Measurements from ENCODE around the gene HS3ST5. TPM values are rescaled to one million over a fixed set of nuclear protein-coding genes. Genes with fewer than 3 reads are reported as not detected.
A peak's percentile ranks its signal among the peaks of the same experiment; 100 is the strongest.

Gene HS3ST5
- total and polyA plus RNA-seq, 8 donors, result 0.05 to 2.2 TPM; not detected in 6

GRCh38 chr6:114367315-114367961, 24.6 kb upstream of the HS3ST5 start:
- H3K27me3 ChIP-seq, result no peaks in the 10 kb centered on the region
- H3K4me1 ChIP-seq, result peaks cover 0 to 14% (median 0%) of the 10 kb centered on the region in 4 donors
- H3K4me3 ChIP-seq, result no peak overlapping the region
- no peaks in the 10 kb centered on the region for H3K9me3 ChIP-seq
- H3K36me3 ChIP-seq, result no peaks in the 10 kb centered on the region
- TF ChIP-seq POLR2A (IDR thresholded peaks at IDR 0.05), result no peak
- TF ChIP-seq POLR2AphosphoS5 (IDR thresholded peaks at IDR 0.05), result no peak
- TF ChIP-seq EP300 (IDR thresholded peaks at IDR 0.05), result no peak
- no peak for TF ChIP-seq CTCF (IDR thresholded peaks at IDR 0.05)
- 29 to 59% (median 35%) methylated on average over 1 of the region's 1 CpG for WGBS, 5 donors
- no peak overlapping the region for H3K27ac ChIP-seq
- intact Hi-C loops (cut with DNase I; ENCODE audit: low total_unique reads), result no loop called here
- peak in 1 of 2 donors; percentile 16 for DNase-seq

GRCh38 chr6:114366899-114367298, 24.1 kb upstream of the HS3ST5 start:
- Histone ChIP-seq H3K4me1 (peaks cover 0 to 14% (median 0%) of the 10 kb centered on the region in 4 donors), H3K4me3 (no peak overlapping the region), H3K9me3 (no peaks in the 10 kb centered on the region), H3K27ac (no peak overlapping the region), H3K27me3 (no peaks in the 10 kb centered on the region), H3K36me3 (no peaks in the 10 kb centered on the region)
- TF ChIP-seq POLR2AphosphoS5 (IDR thresholded peaks at IDR 0.05) (no peak), POLR2A (IDR thresholded peaks at IDR 0.05) (no peak), CTCF (IDR thresholded peaks at IDR 0.05) (no peak), EP300 (IDR thresholded peaks at IDR 0.05) (no peak)
- intact Hi-C loops (cut with DNase I; ENCODE audit: low total_unique reads), result no loop called here
- no peak for DNase-seq

GRCh38 chr6:114364301-114364700, 21.5 kb upstream of the HS3ST5 start:
- no peaks in the 10 kb centered on the region for H3K36me3 ChIP-seq
- H3K9me3 ChIP-seq, result no peaks in the 10 kb centered on the region
- H3K27ac ChIP-seq, result no peak overlapping the region
- peaks cover 0 to 14% (median 0%) of the 10 kb centered on the region in 4 donors for H3K4me1 ChIP-seq
- TF ChIP-seq EP300 (IDR thresholded peaks at IDR 0.05), result no peak
- no peak overlapping the region for H3K4me3 ChIP-seq
- WGBS, 5 donors, result 57 to 81% (median 65%) methylated on average over 1 of the region's 1 CpG
- DNase-seq, result peak in 1 of 2 donors; percentile 65
- intact Hi-C loops (cut with DNase I; ENCODE audit: low total_unique reads), result no loop called here
- no peaks in the 10 kb centered on the region for H3K27me3 ChIP-seq

GRCh38 chr6:114362957-114363356, 20.1 kb upstream of the HS3ST5 start:
- no peak overlapping the region for H3K27ac ChIP-seq
- no peaks in the 10 kb centered on the region for H3K36me3 ChIP-seq
- whole genome bisulfite sequencing, 5 donors, result 87 to 96% (median 95%) methylated on average over 2 of the region's 2 CpGs
- intact Hi-C loops (cut with DNase I; ENCODE audit: low total_unique reads), result no loop called here
- no peak overlapping the region for H3K4me3 ChIP-seq
- no peak for DNase-seq
- TF ChIP-seq POLR2A (IDR thresholded peaks at IDR 0.05) (no peak), EP300 (IDR thresholded peaks at IDR 0.05) (no peak), CTCF (IDR thresholded peaks at IDR 0.05) (no peak), POLR2AphosphoS5 (IDR thresholded peaks at IDR 0.05) (no peak)
- no peaks in the 10 kb centered on the region for H3K9me3 ChIP-seq
- peaks cover 0 to 12% (median 0%) of the 10 kb centered on the region in 4 donors for H3K4me1 ChIP-seq
- H3K27me3 ChIP-seq, result no peaks in the 10 kb centered on the region

GRCh38 chr6:114362396-114362795, 19.6 kb upstream of the HS3ST5 start:
- H3K36me3 ChIP-seq, result no peaks in the 10 kb centered on the region
- no peaks in the 10 kb centered on the region for H3K27me3 ChIP-seq
- DNase-seq, result no peak
- no peaks in the 10 kb centered on the region for H3K9me3 ChIP-seq
- 72 to 79% (median 76%) methylated on average over 4 of the region's 4 CpGs for WGBS, 5 donors
- TF ChIP-seq CTCF (IDR thresholded peaks at IDR 0.05), result no peak
- no peak for TF ChIP-seq POLR2AphosphoS5 (IDR thresholded peaks at IDR 0.05)
- no peak for TF ChIP-seq POLR2A (IDR thresholded peaks at IDR 0.05)
- no peak for TF ChIP-seq EP300 (IDR thresholded peaks at IDR 0.05)
- no peak overlapping the region for H3K4me3 ChIP-seq
- intact Hi-C loops (cut with DNase I; ENCODE audit: low total_unique reads), result no loop called here
- H3K4me1 ChIP-seq, result peaks cover 0 to 8% (median 0%) of the 10 kb centered on the region in 4 donors
- no peak overlapping the region for H3K27ac ChIP-seq

Measured in stomach (tissue), 9 donors.